Activated CD4-positive, alpha-beta T cell treated with anti-CD3 and anti-CD28 coated beads for 36 hours (primary cell): ENCODE results near the gene RFPL3. TPM values are rescaled to one million over a fixed set of nuclear protein-coding genes. Genes with fewer than 3 reads are reported as not detected.
"Not testable (repeated sequence)": the region's sequence is repeated elsewhere in the genome, so short reads cannot be mapped to it uniquely, and the experiment has no call there.

Experiments used
- ATAC-seq: fragments of 200-7000 bp; cut with Tn5 transposase; one replicate; pipeline ENCODE4 v1.10.0; 2021; ENCODE audit warnings: mild to moderate bottlenecking, moderate library complexity
- CTCF ChIA-PET: fragments of 350-600 bp; sonication (Branson Sonifier 250); formaldehyde crosslinking; loops from one replicate; lab custom pipeline; 2021; ENCODE audit warnings: antibody characterized with exemption; lab: Charles Lee
- POLR2A ChIA-PET: fragments of 350-600 bp; sonication (Branson Sonifier 250); formaldehyde crosslinking; loops from one replicate; lab custom pipeline; 2021; ENCODE audit warnings: antibody characterized with exemption, inconsistent platforms; lab: Charles Lee
- DNase-seq: peaks from one replicate; pipeline ENCODE4 v3.0.0-alpha.2; 2020
- H3K27ac Mint-ChIP-seq: one replicate; pipeline ENCODE4 v1.8.0; 2021; ENCODE audit warnings: mixed read lengths
- H3K27me3 Mint-ChIP-seq: one replicate; pipeline ENCODE4 v1.8.0; 2021; ENCODE audit warnings: mixed read lengths
- H3K36me3 Mint-ChIP-seq: one replicate; pipeline ENCODE4 v1.8.0; 2021; ENCODE audit warnings: low read depth, mixed read lengths
- H3K4me1 Mint-ChIP-seq: one replicate; pipeline ENCODE4 v1.8.0; 2021; ENCODE audit warnings: mixed read lengths
- H3K4me3 Mint-ChIP-seq: one replicate; pipeline ENCODE4 v1.8.0; 2021; ENCODE audit warnings: mild to moderate bottlenecking, moderate library complexity, mixed read lengths
- H3K9me3 Mint-ChIP-seq: one replicate; pipeline ENCODE4 v1.8.0; 2021; ENCODE audit warnings: low read depth, mixed read lengths
- intact Hi-C, 2 experiments: fragments of 100-400 bp; cut with DNase I in 1 of 2; cut with micrococcal nuclease in 1 of 2; formaldehyde crosslinking; loops; one replicate each; pipeline versions ENCODE4 v1.14.2 to v1.15.1; 2022 to 2024; cut with DNase I, micrococcal nuclease
- total RNA-seq, 2 experiments: library from RNA; stranded (reverse); gene quantifications; one replicate each; pipeline ENCODE4 v1.2.3, GENCODE V29; 2021

Gene RFPL3
- total RNA-seq, 2 experiments from 2014 or later = not detected

GRCh38 chr22:32340411-32340810 is 17.3 kb upstream of the RFPL3 start:
- Mint-ChIP-seq H3K4me3 (no peak overlapping the region), H3K27ac (no peak overlapping the region), H3K36me3 (no peaks in the 10 kb centered on the region), H3K9me3 (no peaks in the 10 kb centered on the region), H3K4me1 (peaks cover 6% of the 10 kb centered on the region), H3K27me3 (peaks cover 28% of the 10 kb centered on the region)
- ATAC-seq (no peak), DNase-seq (no peak)
- POLR2A ChIA-PET = no interaction called here
- intact Hi-C loops = no loop called here
- CTCF ChIA-PET = no interaction called here

- H3K4me3 Mint-ChIP-seq = no peak overlapping the region
- ChIA-PET CTCF (no interaction called here), POLR2A (no interaction called here)
- H3K27ac Mint-ChIP-seq = no peak overlapping the region
- DNase-seq (no peak), ATAC-seq (no peak)
- peaks cover 6% of the 10 kb centered on the region for H3K4me1 Mint-ChIP-seq
- H3K27me3 Mint-ChIP-seq = peaks cover 32% of the 10 kb centered on the region
- no peaks in the 10 kb centered on the region for H3K9me3 Mint-ChIP-seq
- intact Hi-C loops = no loop called here
- H3K36me3 Mint-ChIP-seq = no peaks in the 10 kb centered on the region
Observed at GRCh38 chr22:32341122-32341740, 16.4 kb upstream of the RFPL3 start.

- no peak overlapping the region for H3K4me3 Mint-ChIP-seq
- ChIA-PET POLR2A (no interaction called here), CTCF (no interaction called here)
- H3K36me3 Mint-ChIP-seq = no peaks in the 10 kb centered on the region
- intact Hi-C loops = no loop called here
- no peak overlapping the region for H3K27ac Mint-ChIP-seq
- no peak for ATAC-seq
- no peaks in the 10 kb centered on the region for H3K9me3 Mint-ChIP-seq
- no peak for DNase-seq
- peaks cover 35% of the 10 kb centered on the region for H3K27me3 Mint-ChIP-seq
- peaks cover 6% of the 10 kb centered on the region for H3K4me1 Mint-ChIP-seq
Observed at GRCh38 chr22:32342977-32343376, 14.7 kb upstream of the RFPL3 start.

GRCh38 chr22:32343941-32344340 is 13.7 kb upstream of the RFPL3 start:
- Mint-ChIP-seq H3K36me3 (no peaks in the 10 kb centered on the region), H3K27me3 (peaks cover 33% of the 10 kb centered on the region), H3K4me3 (no peak overlapping the region), H3K9me3 (no peaks in the 10 kb centered on the region), H3K27ac (no peak overlapping the region), H3K4me1 (peaks cover 6% of the 10 kb centered on the region)
- intact Hi-C loops = no loop called here
- ATAC-seq (peak; percentile 39), DNase-seq (no peak)
- ChIA-PET CTCF (no interaction called here), POLR2A (no interaction called here)

GRCh38 chr22:32348031-32348611 is 9.5 kb upstream of the RFPL3 start:
- no peak overlapping the region for H3K4me3 Mint-ChIP-seq
- H3K27me3 Mint-ChIP-seq = peaks cover 15% of the 10 kb centered on the region
- intact Hi-C loops = no loop called here
- no peak for ATAC-seq
- no peaks in the 10 kb centered on the region for H3K36me3 Mint-ChIP-seq
- ChIA-PET CTCF (no interaction called here), POLR2A (no interaction called here)
- H3K4me1 Mint-ChIP-seq = peaks cover 6% of the 10 kb centered on the region
- no peak overlapping the region for H3K27ac Mint-ChIP-seq
- H3K9me3 Mint-ChIP-seq = no peaks in the 10 kb centered on the region
- DNase-seq = no peak

- H3K4me3 Mint-ChIP-seq, POLR2A ChIA-PET: not testable (repeated sequence)
Observed at GRCh38 chr22:32351875-32352274, 5.8 kb upstream of the RFPL3 start.

GRCh38 chr22:32352681-32353080 is 5.0 kb upstream of the RFPL3 start:
- ATAC-seq (no peak), DNase-seq (no peak)
- Mint-ChIP-seq H3K36me3 (no peaks in the 10 kb centered on the region), H3K9me3 (no peaks in the 10 kb centered on the region), H3K4me1 (no peaks in the 10 kb centered on the region), H3K27me3 (no peaks in the 10 kb centered on the region), H3K27ac (no peak overlapping the region), H3K4me3 (no peak overlapping the region)
- POLR2A ChIA-PET = no interaction called here
- CTCF ChIA-PET = no interaction called here
- intact Hi-C loops = no loop called here

More at GRCh38 chr22:32351875-32352274, 5.8 kb upstream of the RFPL3 start:
- intact Hi-C loops, H3K27me3 Mint-ChIP-seq, H3K27ac Mint-ChIP-seq, H3K9me3 Mint-ChIP-seq, H3K36me3 Mint-ChIP-seq, DNase-seq, CTCF ChIA-PET, ATAC-seq, H3K4me1 Mint-ChIP-seq: not testable (repeated sequence)

GRCh38 chr22:32353292-32353691 is 4.4 kb upstream of the RFPL3 start:
- no peak overlapping the region for H3K4me3 Mint-ChIP-seq
- no peaks in the 10 kb centered on the region for H3K36me3 Mint-ChIP-seq
- no peaks in the 10 kb centered on the region for H3K4me1 Mint-ChIP-seq
- intact Hi-C loops = no loop called here
- CTCF ChIA-PET = interaction anchor here (0.7 kb wide), 1 partner anchor 371 kb away, joined by 3 read pairs; no protein-coding TSS in a partner anchor
- no peak for DNase-seq
- no peaks in the 10 kb centered on the region for H3K9me3 Mint-ChIP-seq
- no peaks in the 10 kb centered on the region for H3K27me3 Mint-ChIP-seq
- POLR2A ChIA-PET = no interaction called here
- H3K27ac Mint-ChIP-seq = no peak overlapping the region
- ATAC-seq = no peak

- H3K27me3 Mint-ChIP-seq = no peaks in the 10 kb centered on the region
- H3K4me3 Mint-ChIP-seq = no peak overlapping the region
- intact Hi-C loops = no loop called here
- ATAC-seq = no peak
- ChIA-PET CTCF (interaction anchor here (0.7 kb wide), 1 partner anchor 371 kb away, joined by 3 read pairs; no protein-coding TSS in a partner anchor), POLR2A (no interaction called here)
- H3K4me1 Mint-ChIP-seq = no peaks in the 10 kb centered on the region
- no peaks in the 10 kb centered on the region for H3K9me3 Mint-ChIP-seq
- no peaks in the 10 kb centered on the region for H3K36me3 Mint-ChIP-seq
- no peak overlapping the region for H3K27ac Mint-ChIP-seq
- no peak for DNase-seq
Observed at GRCh38 chr22:32353840-32354239, 3.8 kb upstream of the RFPL3 start.

- ChIA-PET POLR2A (no interaction called here), CTCF (no interaction called here)
- no peak overlapping the region for H3K4me3 Mint-ChIP-seq
- no peaks in the 10 kb centered on the region for H3K27me3 Mint-ChIP-seq
- peak; percentile 55 for ATAC-seq
- H3K9me3 Mint-ChIP-seq = no peaks in the 10 kb centered on the region
- no peak for DNase-seq
- H3K4me1 Mint-ChIP-seq = no peaks in the 10 kb centered on the region
- H3K36me3 Mint-ChIP-seq = no peaks in the 10 kb centered on the region
- H3K27ac Mint-ChIP-seq = no peak overlapping the region
- intact Hi-C loops = no loop called here
Observed at GRCh38 chr22:32354360-32355351, 3.0 kb upstream of the RFPL3 start.

GRCh38 chr22:32355760-32356159 is 1.9 kb upstream of the RFPL3 start:
- Mint-ChIP-seq H3K27ac (no peak overlapping the region), H3K27me3 (no peaks in the 10 kb centered on the region), H3K9me3 (no peaks in the 10 kb centered on the region), H3K36me3 (peaks cover 2% of the 10 kb centered on the region), H3K4me3 (no peak overlapping the region), H3K4me1 (no peaks in the 10 kb centered on the region)
- DNase-seq (no peak), ATAC-seq (no peak)
- ChIA-PET POLR2A (no interaction called here), CTCF (interaction anchor here (0.7 kb wide), 2 partner anchors 90 to 91 kb away, joined by 3 read pairs; no protein-coding TSS in a partner anchor)
- intact Hi-C loops = no loop called here
